ENCODE measurements around the gene THRAP3.
"Not testable (repeated sequence)": the region's sequence is repeated elsewhere in the genome, so short reads cannot be mapped to it uniquely, and the experiment has no call there.

GRCh38 chr1:36221901-36222300 is 2.3 kb upstream of the THRAP3 start:
- not testable (repeated sequence) for TF ChIP-seq SPI1, POLR2A, POLR2AphosphoS5, TAF1 (IDR thresholded peaks at IDR 0.05; ENCODE audit: low read depth, low read length)

Data from GM12891 (cell line).